ENCODE data around the gene HOXD11.

GRCh38 chr2:176138923-176139660 is 32.0 kb downstream of the HOXD11 start:
- no peak for TF ChIP-seq EZH2 (IDR thresholded peaks at IDR 0.05; ENCODE audit: insufficient read depth, poor library complexity, severe bottlenecking)
- no peak for TF ChIP-seq EZH2phosphoT487 (IDR thresholded peaks at IDR 0.05; ENCODE audit: insufficient read depth, low read depth)

Data from GM23248 (cell line).